Measurements from ENCODE around the gene SNTG2.
"Not testable (repeated sequence)": the region's sequence is repeated elsewhere in the genome, so short reads cannot be mapped to it uniquely, and the experiment has no call there.

Gene SNTG2

DNA sequence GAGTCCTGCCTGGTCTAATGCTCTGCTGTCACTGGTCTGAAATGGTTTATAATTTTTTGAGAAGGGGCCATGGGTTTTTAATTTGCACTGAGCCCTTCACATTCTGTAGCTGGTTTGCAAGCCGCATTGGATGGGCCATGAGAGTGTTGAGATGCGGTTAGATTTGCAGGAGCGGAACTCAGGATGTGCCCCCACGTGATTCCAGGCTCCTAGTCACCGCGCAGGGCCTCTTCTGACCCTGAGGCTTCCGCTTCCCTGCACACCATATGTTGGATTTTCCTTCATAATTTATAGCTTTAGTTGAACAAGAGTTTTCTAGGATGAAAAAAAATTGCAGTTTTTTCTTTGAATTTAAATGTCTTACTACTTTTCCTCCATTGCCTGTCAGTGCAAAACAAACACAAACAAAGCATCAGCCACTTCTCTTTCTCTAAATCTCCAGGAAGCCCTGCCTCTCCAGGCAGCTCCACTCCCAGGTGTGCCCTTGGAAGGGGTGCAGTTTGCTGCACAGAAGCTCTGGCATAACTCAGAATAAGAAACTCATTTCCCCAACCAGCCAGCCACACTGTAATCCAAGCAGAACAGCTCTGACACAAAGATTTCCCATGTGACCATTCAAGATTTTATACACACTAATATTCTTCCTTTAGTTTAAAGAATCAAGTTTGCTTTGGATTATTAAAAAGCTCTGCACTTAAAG, 444.2 kb downstream of the SNTG2 start:
- no peak for DNase-seq

DNA sequence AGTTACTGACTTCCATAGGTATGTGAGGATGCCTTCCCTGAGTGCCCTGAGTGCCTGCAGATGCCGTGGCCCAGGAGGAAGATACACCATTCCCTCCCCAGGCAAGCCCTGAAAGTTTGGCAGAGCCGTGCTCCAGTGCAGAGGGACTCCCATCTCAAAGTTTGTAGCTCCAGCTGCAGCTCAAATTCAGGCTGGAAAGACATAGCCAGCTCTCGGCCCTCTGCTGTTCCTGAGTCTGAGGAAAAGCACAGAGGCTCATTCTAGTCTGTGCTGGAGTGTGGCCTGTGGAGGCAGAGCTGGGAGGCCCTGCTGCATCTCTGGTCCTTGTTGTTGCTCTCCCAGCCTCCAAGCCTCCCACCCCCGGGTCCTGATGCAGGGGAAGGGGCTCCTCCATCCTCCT, 446.7 kb downstream of the SNTG2 start:
- no peak for DNase-seq

DNA sequence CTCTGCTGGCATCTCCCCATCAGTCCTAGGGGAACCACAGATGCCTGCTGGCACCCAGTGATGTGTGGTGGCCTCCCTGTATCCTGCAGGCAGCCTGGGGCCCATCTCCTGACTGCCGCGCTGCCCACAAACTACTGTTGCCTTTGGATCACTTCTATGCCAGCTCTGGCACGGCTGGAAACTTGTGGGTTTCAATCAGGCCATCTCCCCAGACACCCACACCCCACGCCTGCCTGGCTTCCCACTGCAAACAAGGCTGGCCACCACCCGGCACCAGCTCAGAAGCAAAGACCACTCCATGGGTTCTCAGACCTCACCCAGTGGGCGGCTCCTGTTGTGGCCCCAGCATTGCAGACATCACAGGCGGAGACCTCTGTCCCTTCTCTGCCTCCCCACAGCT, 447.5 kb downstream of the SNTG2 start:
- no peak for DNase-seq

DNA sequence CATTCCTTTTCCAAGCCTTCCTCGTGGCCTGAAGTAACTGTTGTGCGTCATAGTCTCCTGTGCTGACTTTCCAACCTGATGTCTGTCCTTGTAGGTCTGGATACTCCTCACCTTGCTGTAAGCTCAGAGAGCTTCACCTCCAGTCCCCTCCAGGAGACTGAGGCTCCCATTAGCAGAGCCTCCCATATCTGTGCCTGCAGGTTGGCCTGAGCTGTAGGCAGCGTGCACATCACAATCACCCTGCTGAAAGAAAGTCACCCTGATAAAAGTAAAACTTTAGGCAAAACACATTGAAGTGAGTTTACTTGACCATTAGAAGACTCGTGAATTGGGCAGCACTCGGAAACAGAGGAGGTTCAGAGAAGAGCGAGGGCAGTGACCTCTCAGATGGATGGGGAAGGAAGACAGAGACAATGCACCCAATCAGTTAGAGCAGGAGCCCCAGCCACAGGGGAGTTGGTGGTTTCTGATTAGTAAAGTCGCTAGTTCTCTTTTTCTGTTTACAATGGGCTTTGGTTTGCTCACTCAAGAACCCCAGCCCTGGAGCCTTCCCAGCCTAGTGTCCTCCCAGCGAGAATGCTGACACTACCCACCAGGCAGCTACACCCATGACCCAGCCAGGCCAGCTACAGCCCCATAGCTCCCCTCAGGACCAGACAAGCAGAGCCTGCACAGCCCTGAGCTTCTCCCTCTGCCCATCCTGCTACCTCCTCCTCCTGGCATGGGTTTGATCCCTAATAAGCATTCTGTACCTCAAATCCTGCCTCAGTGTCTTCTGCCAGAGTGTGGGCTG, 450.5 kb downstream of the SNTG2 start:
- no peak for DNase-seq

DNA sequence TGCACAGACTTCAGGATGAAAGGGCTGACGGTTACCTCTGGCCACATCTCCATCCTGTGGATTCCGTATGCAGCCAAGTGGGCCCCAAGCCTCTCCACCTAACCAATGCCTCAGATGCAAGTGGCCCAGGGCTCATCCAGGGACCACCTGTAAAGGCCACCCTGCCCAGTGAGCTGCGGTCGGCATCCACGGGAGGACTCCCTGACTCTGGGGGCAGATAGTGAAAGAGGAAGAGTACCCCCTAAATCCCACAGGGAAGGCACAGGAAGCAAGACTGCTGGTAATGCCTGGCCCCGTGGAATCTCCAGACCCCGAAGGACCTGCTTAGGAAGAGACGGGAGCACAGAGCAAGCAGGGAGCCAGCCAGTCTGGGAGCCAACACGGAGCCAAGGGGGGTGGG, 451.4 kb downstream of the SNTG2 start:
- DNase-seq, result no peak

DNA sequence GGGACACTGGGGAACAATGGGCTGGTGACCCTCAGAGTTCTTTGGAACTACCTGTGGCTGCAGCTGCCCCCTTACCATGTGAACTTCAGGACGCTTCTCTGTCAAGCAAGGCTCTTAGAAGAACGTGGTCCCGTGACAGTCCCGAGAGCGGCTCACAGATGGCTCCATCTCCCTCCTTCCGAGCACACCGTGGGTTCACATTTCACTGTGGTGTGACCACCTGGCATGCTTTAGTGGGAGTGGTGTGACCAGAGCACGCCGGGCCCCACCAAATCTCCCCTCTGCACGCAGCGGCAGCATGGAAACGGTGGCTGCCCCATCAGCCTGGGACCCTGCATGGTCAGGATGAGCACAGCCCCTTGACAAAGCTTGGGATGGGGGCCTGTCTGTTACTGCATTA, 452.9 kb downstream of the SNTG2 start:
- no peak for DNase-seq

DNA sequence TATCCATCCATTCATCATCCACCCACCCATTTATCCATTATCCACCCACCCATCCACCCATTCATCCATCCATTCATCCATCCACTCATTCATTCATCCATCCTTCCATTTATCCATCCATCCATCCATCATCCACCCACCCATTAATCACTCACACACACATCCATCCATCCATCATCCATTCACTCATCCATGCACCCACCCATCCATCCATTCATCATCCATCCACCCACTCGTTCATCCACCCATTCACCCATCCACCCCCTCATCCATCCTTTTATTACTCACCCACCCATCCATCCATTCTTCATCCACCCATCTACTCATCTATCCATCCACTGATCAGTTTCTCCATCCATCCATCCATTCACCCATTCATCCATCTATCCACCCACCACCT, 454.5 kb downstream of the SNTG2 start:
- no peak for DNase-seq

DNA sequence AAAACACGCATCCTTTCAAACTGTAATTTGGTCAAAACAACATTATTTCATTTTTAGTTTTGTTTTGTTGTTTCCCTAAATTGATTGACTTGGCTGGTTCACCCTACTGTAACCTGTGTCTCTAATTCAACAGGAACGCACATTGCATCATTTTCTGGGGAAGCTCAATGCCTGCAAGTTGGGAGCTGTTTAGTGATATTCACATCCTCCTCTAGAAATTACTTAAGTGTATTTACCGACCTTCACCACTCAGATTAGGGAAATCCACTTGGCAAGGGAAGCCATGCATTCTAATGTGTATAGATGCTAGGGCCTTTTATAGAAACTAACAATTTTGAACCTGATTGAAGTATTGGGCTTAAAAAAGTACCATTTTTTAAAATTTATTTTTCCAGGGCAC, 455.3 kb downstream of the SNTG2 start:
- no peak for DNase-seq

DNA sequence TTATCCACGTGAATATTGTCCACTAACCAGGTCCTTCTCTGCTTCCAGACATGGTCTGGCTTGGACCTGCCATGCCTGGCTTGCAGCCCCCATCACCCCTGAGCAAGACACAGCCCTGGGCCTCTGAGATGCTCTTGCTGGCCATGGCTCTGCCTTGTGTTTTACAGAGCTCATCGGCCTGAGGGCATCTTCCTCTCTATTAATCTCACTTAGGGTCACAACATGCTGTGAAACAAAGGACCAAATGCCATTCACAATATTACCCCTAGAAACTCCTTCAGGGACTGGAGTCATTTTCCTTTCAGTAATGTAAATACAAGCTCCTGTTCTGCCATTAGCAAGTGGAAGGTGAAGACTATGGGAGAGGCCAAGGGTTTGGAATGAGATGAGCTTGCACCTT, 455.8 kb downstream of the SNTG2 start:
- DNase-seq, result no peak

DNA sequence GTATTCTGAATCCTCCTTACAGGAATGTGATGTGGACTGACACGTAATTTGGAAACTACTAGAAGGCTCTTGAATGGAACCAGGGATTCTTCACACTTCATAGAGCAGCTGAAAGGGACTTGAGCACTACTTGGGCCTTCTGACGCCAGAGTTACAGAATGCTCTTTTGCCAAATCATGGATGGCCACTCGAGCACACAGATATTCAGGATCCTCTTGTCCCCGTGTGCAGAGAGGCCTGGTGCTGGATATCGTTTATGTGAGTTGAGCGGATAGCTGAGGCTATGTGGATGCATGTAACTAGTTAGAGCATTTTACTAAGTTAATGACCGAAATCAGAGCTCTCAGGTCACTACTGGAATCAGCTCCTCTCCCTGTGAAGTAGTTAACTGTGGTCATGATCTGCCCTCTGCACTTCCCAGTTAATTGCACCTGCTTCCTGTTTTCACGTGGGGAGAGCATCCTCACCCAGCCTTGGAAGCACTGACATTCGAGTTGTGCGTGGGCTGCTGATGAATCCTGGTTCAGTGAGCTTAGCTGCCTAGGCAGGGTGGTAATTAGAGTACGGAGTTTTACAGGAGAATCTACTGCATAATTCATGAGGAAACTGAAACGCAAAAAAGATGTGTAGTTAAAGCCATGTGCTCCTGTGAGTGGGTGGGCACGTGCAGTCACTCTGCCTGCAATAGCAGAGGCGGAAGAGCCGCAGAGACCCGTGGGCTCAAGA, 457.5 kb downstream of the SNTG2 start:
- no peak for DNase-seq

DNA sequence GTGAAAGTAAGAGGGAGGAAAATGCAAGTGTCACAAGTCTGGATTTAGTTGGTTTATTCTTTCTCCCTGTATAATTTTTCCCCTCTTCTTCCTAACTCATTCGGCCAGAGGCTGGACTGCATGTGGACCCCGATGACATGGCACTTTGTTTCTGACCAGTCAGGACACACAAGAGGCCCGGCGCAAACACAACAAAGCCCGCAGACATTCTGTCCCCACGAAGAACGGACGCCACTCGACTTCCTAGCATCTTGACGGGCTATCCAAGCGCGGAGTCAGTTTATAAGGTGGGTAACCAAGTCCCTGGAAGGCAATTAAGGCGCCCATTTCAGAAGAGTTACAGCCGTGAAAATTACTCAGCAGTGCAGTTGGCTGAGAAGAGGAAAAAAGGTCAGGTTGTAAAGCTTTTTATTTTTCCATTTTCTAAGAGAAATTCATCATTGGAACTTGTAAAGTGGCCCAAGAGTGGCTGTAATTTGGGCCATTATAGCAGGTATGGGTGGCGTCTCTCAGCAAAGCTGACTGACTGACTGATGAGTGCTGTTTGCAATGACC, 462.6 kb downstream of the SNTG2 start, which contains the start of gene TPO:
TSS of gene TPO (plus strand) at position 308 of the 555 bp plus-strand sequence. CDS start 946 bp downstream, outside the sequence.
- DNase-seq, result no peak

DNA sequence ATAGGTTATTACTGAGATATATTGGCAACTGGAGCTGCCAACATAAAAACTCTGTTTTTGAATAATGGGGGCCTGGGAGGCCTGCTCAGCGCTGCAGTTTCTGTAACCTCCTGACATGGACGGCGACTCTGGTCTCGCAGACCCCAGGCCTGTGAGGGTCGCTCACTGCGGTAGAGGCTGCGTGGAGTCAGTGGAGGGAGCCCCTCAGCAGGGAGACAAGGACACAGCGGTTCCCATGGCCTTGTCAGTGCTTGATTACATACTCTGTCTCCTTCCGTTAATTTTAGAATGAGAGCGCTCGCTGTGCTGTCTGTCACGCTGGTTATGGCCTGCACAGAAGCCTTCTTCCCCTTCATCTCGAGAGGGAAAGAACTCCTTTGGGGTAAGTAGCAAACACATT, 463.5 kb downstream of the SNTG2 start:
- no peak for DNase-seq

DNA sequence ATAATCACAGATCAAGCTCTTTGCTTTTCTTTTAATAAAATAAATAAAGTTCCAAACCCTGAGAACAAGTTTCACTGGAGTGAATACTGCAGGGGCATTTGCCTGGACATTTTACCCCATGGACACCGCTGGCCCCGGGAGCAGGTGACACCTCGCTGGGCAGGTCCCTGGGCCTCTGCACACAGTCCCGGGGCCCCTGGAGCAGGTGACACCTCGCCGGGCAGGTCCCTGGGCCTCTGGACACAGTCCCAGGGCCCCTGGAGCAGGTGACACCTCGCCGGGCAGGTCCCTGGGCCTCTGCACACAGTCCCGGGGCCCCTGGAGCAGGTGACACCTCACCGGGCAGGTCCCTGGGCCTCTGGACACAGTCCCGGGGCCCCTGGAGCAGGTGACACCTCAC, 464.3 kb downstream of the SNTG2 start:
- DNase-seq, result not testable (repeated sequence)

DNA sequence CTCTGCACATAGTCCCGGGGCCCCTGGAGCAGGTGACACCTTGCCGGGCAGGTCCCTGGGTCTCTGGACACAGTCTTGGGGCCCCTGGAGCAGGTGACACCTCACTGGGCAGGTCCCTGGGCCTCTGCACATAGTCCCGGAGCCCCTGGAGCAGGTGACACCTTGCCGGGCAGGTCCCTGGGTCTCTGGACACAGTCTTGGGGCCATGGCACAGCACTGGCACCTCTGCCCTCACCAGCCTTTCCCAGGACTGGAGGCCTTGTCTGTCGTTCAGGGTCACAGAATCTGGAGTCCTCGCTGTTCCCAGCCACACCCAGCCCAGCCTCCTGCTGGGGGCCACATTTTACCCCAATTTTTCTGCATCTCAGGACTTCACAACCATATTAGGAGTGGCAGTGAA, 464.9 kb downstream of the SNTG2 start:
- DNase-seq, result no peak
